Vagina (tissue), 2 donors: ENCODE measurements around the gene RCAN2. TPM values are rescaled to one million over a fixed set of nuclear protein-coding genes. Genes with fewer than 3 reads are reported as not detected.

Source experiments
- DNase-seq, 2 donors: peaks; one replicate each; pipeline ENCODE4 v3.0.0-alpha.2; 2017; ENCODE audit errors: extremely low spot score in 2 of 2
- H3K27ac ChIP-seq: fragments of 200-600 bp; sonication (generic); one replicate; pipeline ENCODE4 v1.5.1; 2019
- H3K27me3 ChIP-seq: fragments of 200-600 bp; sonication (generic); one replicate; pipeline ENCODE4 v1.5.1; 2019
- H3K36me3 ChIP-seq, 2 donors: fragments of 200-600 bp; sonication (generic); one replicate each; pipeline ENCODE4 v1.5.1; 2017 to 2019
- H3K4me1 ChIP-seq: fragments of 200-600 bp; sonication (generic); one replicate; pipeline ENCODE4 v1.5.1; 2019
- H3K4me3 ChIP-seq, 2 donors: fragments of 200-600 bp; sonication (generic); 1 replicate in 1 of 2; 2 replicates in 1 of 2; pipeline ENCODE4 v1.5.1; 2016 to 2019
- H3K9me3 ChIP-seq: fragments of 200-600 bp; sonication (generic); one replicate; pipeline ENCODE4 v1.5.1; 2019
- CTCF ChIP-seq, 3 experiments: fragments of 450-650 bp in 2 of 3; fragments of 200-600 bp in 1 of 3; sonication (generic) in 1 of 3; IDR thresholded peaks; one replicate each; pipeline ENCODE4 v1.5.1; 2017 to 2019; ENCODE audit warnings: antibody characterized with exemption in 3 of 3, mild to moderate bottlenecking in 2 of 3, moderate library complexity in 2 of 3
- POLR2A ChIP-seq, 2 donors: fragments of 450-650 bp; IDR thresholded peaks; one replicate each; pipeline ENCODE4 v1.6.1; 2017; ENCODE audit warnings: antibody characterized with exemption in 2 of 2, mild to moderate bottlenecking in 2 of 2, moderate library complexity in 2 of 2
- POLR2AphosphoS5 ChIP-seq, 2 donors: sonication (generic); formaldehyde crosslinking; IDR thresholded peaks; one replicate each; pipeline ENCODE4 v1.9.0; 2017; ENCODE audit warnings: antibody characterized with exemption in 2 of 2, mild to moderate bottlenecking in 2 of 2, low read depth in 1 of 2; ENCODE audit not compliant: insufficient read depth in 1 of 2
- intact Hi-C: fragments of 100-400 bp; cut with DNase I; formaldehyde crosslinking; loops from one replicate; pipeline ENCODE4 v1.15.1; 2023
- total RNA-seq: library from RNA; depleted of rRNA; stranded (reverse); fragments of >200 nt; gene quantifications from one replicate; pipeline ENCODE4 v1.2.3, GENCODE V29; 2016

Gene RCAN2
- total RNA-seq, 1 donor from 2014 or later: 20.9 TPM

- no peak for DNase-seq
- no peaks in the 10 kb centered on the region for H3K4me1 ChIP-seq
- TF ChIP-seq CTCF (IDR thresholded peaks at IDR 0.05) (no peak), POLR2AphosphoS5 (IDR thresholded peaks at IDR 0.05; ENCODE audit: insufficient read depth in 1 of 2, low read depth in 1 of 2) (no peak), POLR2A (IDR thresholded peaks at IDR 0.05) (no peak)
- no peaks in the 10 kb centered on the region for H3K36me3 ChIP-seq
- H3K27ac ChIP-seq: no peak overlapping the region
- H3K27me3 ChIP-seq: no peaks in the 10 kb centered on the region
- intact Hi-C loops: no loop called here
- H3K4me3 ChIP-seq: no peak overlapping the region
- no peaks in the 10 kb centered on the region for H3K9me3 ChIP-seq
Measured at GRCh38 chr6:46484081-46484820, 7.0 kb downstream of the RCAN2 start.

GRCh38 chr6:46476301-46476700 is 14.9 kb downstream of the RCAN2 start:
- Histone ChIP-seq H3K4me3 (no peak overlapping the region), H3K36me3 (no peaks in the 10 kb centered on the region), H3K27ac (no peak overlapping the region), H3K9me3 (no peaks in the 10 kb centered on the region), H3K27me3 (no peaks in the 10 kb centered on the region), H3K4me1 (no peaks in the 10 kb centered on the region)
- intact Hi-C loops: no loop called here
- DNase-seq: no peak
- TF ChIP-seq POLR2AphosphoS5 (IDR thresholded peaks at IDR 0.05; ENCODE audit: insufficient read depth in 1 of 2, low read depth in 1 of 2): no peak
- TF ChIP-seq POLR2A (IDR thresholded peaks at IDR 0.05): no peak
- no peak for TF ChIP-seq CTCF (IDR thresholded peaks at IDR 0.05)

GRCh38 chr6:46473881-46474280 is 17.4 kb downstream of the RCAN2 start:
- Histone ChIP-seq H3K4me1 (peaks cover 5% of the 10 kb centered on the region), H3K27me3 (no peaks in the 10 kb centered on the region), H3K9me3 (no peaks in the 10 kb centered on the region), H3K4me3 (no peak overlapping the region), H3K27ac (no peak overlapping the region), H3K36me3 (no peaks in the 10 kb centered on the region)
- no peak for DNase-seq
- intact Hi-C loops: no loop called here
- TF ChIP-seq POLR2A (IDR thresholded peaks at IDR 0.05) (no peak), CTCF (IDR thresholded peaks at IDR 0.05) (no peak), POLR2AphosphoS5 (IDR thresholded peaks at IDR 0.05; ENCODE audit: insufficient read depth in 1 of 2, low read depth in 1 of 2) (no peak)

GRCh38 chr6:46472243-46472642 is 19.0 kb downstream of the RCAN2 start:
- Histone ChIP-seq H3K4me1 (peaks cover 13% of the 10 kb centered on the region), H3K27me3 (no peaks in the 10 kb centered on the region), H3K36me3 (no peaks in the 10 kb centered on the region), H3K27ac (no peak overlapping the region), H3K4me3 (no peak overlapping the region), H3K9me3 (no peaks in the 10 kb centered on the region)
- TF ChIP-seq POLR2AphosphoS5 (IDR thresholded peaks at IDR 0.05; ENCODE audit: insufficient read depth in 1 of 2, low read depth in 1 of 2): no peak
- no peak for TF ChIP-seq CTCF (IDR thresholded peaks at IDR 0.05)
- TF ChIP-seq POLR2A (IDR thresholded peaks at IDR 0.05): no peak
- no peak for DNase-seq
- intact Hi-C loops: no loop called here

GRCh38 chr6:46469021-46469420 is 22.2 kb downstream of the RCAN2 start:
- Histone ChIP-seq H3K36me3 (no peaks in the 10 kb centered on the region), H3K4me3 (no peak overlapping the region), H3K4me1 (peaks cover 13% of the 10 kb centered on the region), H3K9me3 (no peaks in the 10 kb centered on the region), H3K27ac (no peak overlapping the region), H3K27me3 (no peaks in the 10 kb centered on the region)
- intact Hi-C loops: no loop called here
- DNase-seq: no peak
- TF ChIP-seq CTCF (IDR thresholded peaks at IDR 0.05) (no peak), POLR2AphosphoS5 (IDR thresholded peaks at IDR 0.05; ENCODE audit: insufficient read depth in 1 of 2, low read depth in 1 of 2) (no peak), POLR2A (IDR thresholded peaks at IDR 0.05) (no peak)
